ENCODE data around the gene CDK6. TPM values are rescaled to one million over a fixed set of nuclear protein-coding genes. Genes with fewer than 3 reads are reported as not detected.
A peak's percentile ranks its signal among the peaks of the same experiment; 100 is the strongest.

CDK6 gene
- total RNA-seq, 4 donors from 2014 or later, result 43.6 to 85.1 (median 63.3) TPM

- DNase-seq (ENCODE audit: low spot score in 2 of 2), result peak in 1 of 2 donors; percentile 73
- TF ChIP-seq POLR2A (IDR thresholded peaks at IDR 0.05) (no peak), CTCF (IDR thresholded peaks at IDR 0.05) (no peak)
These were observed 57.4 kb downstream of the CDK6 start for GRCh38 chr7:92778972-92779371.

GRCh38 chr7:92777993-92778392 lies 58.4 kb downstream of the CDK6 start:
- intact Hi-C loops (cut with DNase I; ENCODE audit: low total_unique reads), result no loop called here
- no peak overlapping the region for H3K4me3 ChIP-seq (ENCODE audit: low read depth, poor library complexity, severe bottlenecking)
- 89 to 94% methylated on average over 1 of the region's 1 CpG for WGBS, 2 donors
- TF ChIP-seq CTCF (IDR thresholded peaks at IDR 0.05), result no peak
- no peak for TF ChIP-seq POLR2A (IDR thresholded peaks at IDR 0.05)
- no peak for DNase-seq (ENCODE audit: low spot score in 2 of 2)

More at GRCh38 chr7:92778972-92779371, 57.4 kb downstream of the CDK6 start:
- H3K4me3 ChIP-seq (ENCODE audit: low read depth, poor library complexity, severe bottlenecking), result no peak overlapping the region
- WGBS, 2 donors, result 52 to 58% methylated on average over 5 of the region's 5 CpGs
- intact Hi-C loops (cut with DNase I; ENCODE audit: low total_unique reads), result no loop called here

- no peak overlapping the region for H3K4me3 ChIP-seq (ENCODE audit: low read depth, poor library complexity, severe bottlenecking)
- intact Hi-C loops (cut with DNase I; ENCODE audit: low total_unique reads), result no loop called here
- TF ChIP-seq POLR2A (IDR thresholded peaks at IDR 0.05) (no peak), CTCF (IDR thresholded peaks at IDR 0.05) (no peak)
- 77 to 78% methylated on average over 4 of the region's 4 CpGs for WGBS, 2 donors
- no peak for DNase-seq (ENCODE audit: low spot score in 2 of 2)
These were observed 62.6 kb downstream of the CDK6 start for GRCh38 chr7:92773808-92774207.

GRCh38 chr7:92769844-92770243 lies 66.5 kb downstream of the CDK6 start:
- WGBS, 2 donors, result 93% methylated on average over 1 of the region's 1 CpG
- H3K4me3 ChIP-seq (ENCODE audit: low read depth, poor library complexity, severe bottlenecking), result no peak overlapping the region
- no peak for DNase-seq (ENCODE audit: low spot score in 2 of 2)
- intact Hi-C loops (cut with DNase I; ENCODE audit: low total_unique reads), result no loop called here
- TF ChIP-seq CTCF (IDR thresholded peaks at IDR 0.05) (no peak), POLR2A (IDR thresholded peaks at IDR 0.05) (no peak)

- no peak overlapping the region for H3K4me3 ChIP-seq (ENCODE audit: low read depth, poor library complexity, severe bottlenecking)
- intact Hi-C loops (cut with DNase I; ENCODE audit: low total_unique reads), result no loop called here
- no peak for TF ChIP-seq CTCF (IDR thresholded peaks at IDR 0.05)
- no peak for TF ChIP-seq POLR2A (IDR thresholded peaks at IDR 0.05)
- DNase-seq (ENCODE audit: low spot score in 2 of 2), result no peak
These were observed 67.0 kb downstream of the CDK6 start for GRCh38 chr7:92769394-92769699.

GRCh38 chr7:92768501-92769393 lies 67.6 kb downstream of the CDK6 start:
- DNase-seq (ENCODE audit: low spot score in 2 of 2), result no peak
- no peak overlapping the region for H3K4me3 ChIP-seq (ENCODE audit: low read depth, poor library complexity, severe bottlenecking)
- intact Hi-C loops (cut with DNase I; ENCODE audit: low total_unique reads), result no loop called here
- TF ChIP-seq POLR2A (IDR thresholded peaks at IDR 0.05), result no peak
- WGBS, 2 donors, result 80 to 84% methylated on average over 5 of the region's 5 CpGs

All from lower leg skin (tissue), 4 donors.